Loucy (cell line): ENCODE measurements around the gene TOPAZ1.

Experiments used
- EZH2phosphoT487 ChIP-seq: fragments of 200-600 bp; IDR thresholded peaks from 2 replicates; pipeline ENCODE4 v1.6.1; 2018; ENCODE audit warnings: antibody characterized with exemption, mild to moderate bottlenecking, moderate library complexity, borderline replicate concordance
- TF ChIP-seq, protein P1 (sequence below): fragments of 200-600 bp; sonication (generic); conservative IDR thresholded peaks from 2 replicates; pipeline ENCODE4 v1.5.1; 2014; ENCODE audit warnings: mild to moderate bottlenecking, antibody characterized with exemption, low read length

- TF ChIP-seq, protein P1, sequence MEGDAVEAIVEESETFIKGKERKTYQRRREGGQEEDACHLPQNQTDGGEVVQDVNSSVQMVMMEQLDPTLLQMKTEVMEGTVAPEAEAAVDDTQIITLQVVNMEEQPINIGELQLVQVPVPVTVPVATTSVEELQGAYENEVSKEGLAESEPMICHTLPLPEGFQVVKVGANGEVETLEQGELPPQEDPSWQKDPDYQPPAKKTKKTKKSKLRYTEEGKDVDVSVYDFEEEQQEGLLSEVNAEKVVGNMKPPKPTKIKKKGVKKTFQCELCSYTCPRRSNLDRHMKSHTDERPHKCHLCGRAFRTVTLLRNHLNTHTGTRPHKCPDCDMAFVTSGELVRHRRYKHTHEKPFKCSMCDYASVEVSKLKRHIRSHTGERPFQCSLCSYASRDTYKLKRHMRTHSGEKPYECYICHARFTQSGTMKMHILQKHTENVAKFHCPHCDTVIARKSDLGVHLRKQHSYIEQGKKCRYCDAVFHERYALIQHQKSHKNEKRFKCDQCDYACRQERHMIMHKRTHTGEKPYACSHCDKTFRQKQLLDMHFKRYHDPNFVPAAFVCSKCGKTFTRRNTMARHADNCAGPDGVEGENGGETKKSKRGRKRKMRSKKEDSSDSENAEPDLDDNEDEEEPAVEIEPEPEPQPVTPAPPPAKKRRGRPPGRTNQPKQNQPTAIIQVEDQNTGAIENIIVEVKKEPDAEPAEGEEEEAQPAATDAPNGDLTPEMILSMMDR: no peak
- no peak for TF ChIP-seq EZH2phosphoT487
Observed at GRCh38 chr3:44208086-44208485, 33.6 kb upstream of the TOPAZ1 start.
